ENCODE results near the gene AGR2. TPM values are rescaled to one million over a fixed set of nuclear protein-coding genes. Genes with fewer than 3 reads are reported as not detected.

AGR2 gene
- total and polyA plus RNA-seq, 10 of the 15 experiments (the other 5 are each of a cell fraction or from before 2014, with no cell fraction given), result 0.67 TPM; not detected in 9

DNA sequence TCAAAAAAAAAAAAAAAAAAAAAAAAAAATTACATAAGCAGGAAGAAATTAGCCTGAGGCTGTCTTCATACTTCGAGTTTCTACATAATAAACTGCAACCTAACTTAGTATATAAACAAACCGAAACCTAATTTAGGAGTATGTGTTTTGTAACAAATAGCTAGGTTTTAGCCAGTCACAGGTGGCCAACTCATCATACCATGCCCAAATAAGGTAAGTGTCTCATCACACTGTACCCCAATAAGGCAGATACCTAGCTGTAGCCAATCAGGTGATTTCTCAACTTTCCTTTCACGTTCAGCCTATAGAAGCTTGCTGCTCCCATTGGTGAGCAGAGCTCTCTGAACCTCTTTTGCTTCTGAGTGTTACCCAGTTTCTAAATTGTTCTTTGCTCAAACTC, 13.9 kb upstream of the AGR2 start:
- TF ChIP-seq ATF3 (IDR thresholded peaks at IDR 0.05; ENCODE audit: borderline replicate concordance, extremely low read depth, low read depth, low read length), result no peak
- ATAC-seq (no peak), FAIRE-seq (no peak), DNase-seq (ENCODE audit: low read depth, low spot score) (no peak)
- Histone ChIP-seq H3K36me3 (ENCODE audit: control insufficient read depth in 2 of 2, insufficient read depth in 2 of 2, low read length in 1 of 2) (no peaks in the 10 kb centered on the region), H3K4me2 (ENCODE audit: control insufficient read depth, insufficient read depth) (no peak overlapping the region), H2AFZ (ENCODE audit: control insufficient read depth, low read depth, low read length) (no peak overlapping the region), H3K4me1 (ENCODE audit: control insufficient read depth, insufficient read depth, low read length) (no peaks in the 10 kb centered on the region), H3K79me2 (ENCODE audit: control insufficient read depth, insufficient read depth, low read length) (no peaks in the 10 kb centered on the region), H3K4me3 (no peak overlapping the region), H3K27me3 (replicated peaks in 1 of 2; ENCODE audit: control insufficient read depth in 2 of 2, insufficient read depth in 2 of 2, low read length in 1 of 2) (no peaks in the 10 kb centered on the region), H3K9me3 (replicated peaks; ENCODE audit: control insufficient read depth, insufficient read depth, low read length) (no peaks in the 10 kb centered on the region), H3K27ac (ENCODE audit: control insufficient read depth, insufficient read depth) (no peak overlapping the region), H4K20me1 (ENCODE audit: control insufficient read depth, insufficient read depth) (no peaks in the 10 kb centered on the region), H3K9ac (ENCODE audit: control insufficient read depth, insufficient read depth, low read length) (no peak overlapping the region)
- CTCF ChIA-PET, result interaction anchor here (1.2 kb wide), 1 partner anchor 18 kb away, joined by 3 read pairs; no protein-coding TSS in a partner anchor
- POLR2A ChIA-PET, result no interaction called here
- SMC1A ChIA-PET (ENCODE audit: uncharacterized antibody, unreplicated experiment), result interaction anchor here (2.0 kb wide), 1 partner anchor 11 kb away, joined by 6 read pairs; no protein-coding TSS in a partner anchor
- RAD21 ChIA-PET (ENCODE audit: unreplicated experiment), result no interaction called here
- WGBS (ENCODE audit: insufficient coverage, insufficient replicate concordance, low lambda C conversion rate, missing lambda C conversion rate), result 47% methylated on average over 3 of the region's 3 CpGs
- intact Hi-C loops (cut with micrococcal nuclease; ENCODE audit: unreplicated experiment), result no loop called here
- no TSS peak for BruUV-seq (replicated peaks)
- in situ Hi-C loops (cut with MboI), result no loop called here

DNA sequence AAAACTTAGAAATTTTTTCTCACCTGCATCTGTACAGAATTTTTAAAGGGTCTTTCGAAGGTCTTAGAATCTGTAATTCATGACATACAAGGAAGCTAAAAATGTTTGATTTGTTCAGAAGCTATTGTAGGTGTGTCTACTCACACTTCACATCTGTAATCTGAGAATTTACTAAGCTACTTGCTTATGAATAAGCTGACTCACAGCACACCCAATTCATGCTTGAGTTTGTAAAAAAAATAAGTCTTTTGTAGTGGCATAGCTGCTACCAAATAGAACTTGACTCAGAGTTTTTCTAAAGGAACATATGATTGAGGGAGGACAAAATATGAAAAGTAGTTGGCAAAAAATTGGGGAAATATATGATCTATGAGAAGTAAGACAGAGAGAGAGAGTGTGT, 12.7 kb upstream of the AGR2 start:
- Histone ChIP-seq H3K9ac (ENCODE audit: control insufficient read depth, insufficient read depth, low read length) (no peak overlapping the region), H3K27me3 (replicated peaks in 1 of 2; ENCODE audit: control insufficient read depth in 2 of 2, insufficient read depth in 2 of 2, low read length in 1 of 2) (no peaks in the 10 kb centered on the region), H3K36me3 (ENCODE audit: control insufficient read depth in 2 of 2, insufficient read depth in 2 of 2, low read length in 1 of 2) (no peaks in the 10 kb centered on the region), H4K20me1 (ENCODE audit: control insufficient read depth, insufficient read depth) (no peaks in the 10 kb centered on the region), H3K79me2 (ENCODE audit: control insufficient read depth, insufficient read depth, low read length) (no peaks in the 10 kb centered on the region), H3K9me3 (replicated peaks; ENCODE audit: control insufficient read depth, insufficient read depth, low read length) (no peaks in the 10 kb centered on the region), H3K4me3 (no peak overlapping the region), H3K4me2 (ENCODE audit: control insufficient read depth, insufficient read depth) (no peak overlapping the region), H3K27ac (ENCODE audit: control insufficient read depth, insufficient read depth) (no peak overlapping the region), H3K4me1 (ENCODE audit: control insufficient read depth, insufficient read depth, low read length) (no peaks in the 10 kb centered on the region), H2AFZ (ENCODE audit: control insufficient read depth, low read depth, low read length) (no peak overlapping the region)
- ChIA-PET RAD21 (ENCODE audit: unreplicated experiment) (no interaction called here), SMC1A (ENCODE audit: uncharacterized antibody, unreplicated experiment) (interaction anchor here (0.9 to 2.0 kb wide), 2 partner anchors 10 to 15 kb away, joined by 3 to 6 read pairs; no protein-coding TSS in a partner anchor), CTCF (interaction anchor here (1.3 kb wide), 1 partner anchor 16 kb away, joined by 4 read pairs; no protein-coding TSS in a partner anchor), POLR2A (no interaction called here)
- intact Hi-C loops (cut with micrococcal nuclease; ENCODE audit: unreplicated experiment) (no loop called here), in situ Hi-C loops (cut with MboI) (no loop called here)
- ATAC-seq (no peak), DNase-seq (ENCODE audit: low read depth, low spot score) (no peak), FAIRE-seq (no peak)
- 22% methylated on average over 1 of the region's 1 CpG for WGBS (ENCODE audit: insufficient coverage, insufficient replicate concordance, low lambda C conversion rate, missing lambda C conversion rate)
- no TSS peak for BruUV-seq (replicated peaks)
- TF ChIP-seq POU2F2 (IDR thresholded peaks at IDR 0.05; ENCODE audit: borderline replicate concordance, low read depth, low read length), result no peak
- TF ChIP-seq KAT2A (conservative IDR thresholded peaks at IDR 0.05; ENCODE audit: control insufficient read depth, low read depth, low read length), result no peak
- TF ChIP-seq FOXM1 (IDR thresholded peaks at IDR 0.05; ENCODE audit: low read depth, low read length), result no peak
- TF ChIP-seq HSF1 (IDR thresholded peaks at IDR 0.05; ENCODE audit: low read depth, low read length), result no peak
- TF ChIP-seq SKIL (IDR thresholded peaks at IDR 0.05; ENCODE audit: low read depth, poor library complexity, severe bottlenecking), result no peak
- TF ChIP-seq, protein P1, sequence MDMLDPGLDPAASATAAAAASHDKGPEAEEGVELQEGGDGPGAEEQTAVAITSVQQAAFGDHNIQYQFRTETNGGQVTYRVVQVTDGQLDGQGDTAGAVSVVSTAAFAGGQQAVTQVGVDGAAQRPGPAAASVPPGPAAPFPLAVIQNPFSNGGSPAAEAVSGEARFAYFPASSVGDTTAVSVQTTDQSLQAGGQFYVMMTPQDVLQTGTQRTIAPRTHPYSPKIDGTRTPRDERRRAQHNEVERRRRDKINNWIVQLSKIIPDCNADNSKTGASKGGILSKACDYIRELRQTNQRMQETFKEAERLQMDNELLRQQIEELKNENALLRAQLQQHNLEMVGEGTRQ (IDR thresholded peaks at IDR 0.05; ENCODE audit: borderline replicate concordance, low read depth, low read length), result no peak
- TF ChIP-seq NFIC (IDR thresholded peaks at IDR 0.05; ENCODE audit: low read depth, low read length), result no peak
- TF ChIP-seq FOS (IDR thresholded peaks at IDR 0.05; ENCODE audit: borderline replicate concordance, extremely low read depth, insufficient read length), result no peak

All from GM12878 (cell line).